ENCODE measurements around the gene LHX3. TPM values are rescaled to one million over a fixed set of nuclear protein-coding genes. Genes with fewer than 3 reads are reported as not detected.

LHX3 gene
- total RNA-seq, 2 donors from 2014 or later = not detected

- H3K27ac ChIP-seq = no peak overlapping the region
- ATAC-seq (ENCODE audit: insufficient number of reproducible peaks, low FRiP score, low read depth) (no peak), DNase-seq (ENCODE audit: low spot score) (no peak)
- H3K4me3 ChIP-seq = no peak overlapping the region
- H3K27me3 ChIP-seq (replicated peaks; ENCODE audit: insufficient read depth) = no peaks in the 10 kb centered on the region
- TF ChIP-seq CTCF (IDR thresholded peaks at IDR 0.05) = no peak
- no peaks in the 10 kb centered on the region for H3K4me1 ChIP-seq (ENCODE audit: control insufficient read depth in 1 of 2, low read depth in 2 of 2)
- H3K9me3 ChIP-seq = no peaks in the 10 kb centered on the region
- no peaks in the 10 kb centered on the region for H3K36me3 ChIP-seq
Observed at GRCh38 chr9:136157477-136158265, 47.3 kb downstream of the LHX3 start.

GRCh38 chr9:136156209-136157120, 48.5 kb downstream of the LHX3 start:
- H3K4me1 ChIP-seq (ENCODE audit: control insufficient read depth in 1 of 2, low read depth in 2 of 2) = no peaks in the 10 kb centered on the region
- no peak overlapping the region for H3K27ac ChIP-seq
- no peak for TF ChIP-seq CTCF (IDR thresholded peaks at IDR 0.05)
- H3K27me3 ChIP-seq (replicated peaks; ENCODE audit: insufficient read depth) = no peaks in the 10 kb centered on the region
- no peaks in the 10 kb centered on the region for H3K9me3 ChIP-seq
- DNase-seq (ENCODE audit: low spot score) (no peak), ATAC-seq (ENCODE audit: insufficient number of reproducible peaks, low FRiP score, low read depth) (no peak)
- H3K4me3 ChIP-seq = no peak overlapping the region
- no peaks in the 10 kb centered on the region for H3K36me3 ChIP-seq

DNA sequence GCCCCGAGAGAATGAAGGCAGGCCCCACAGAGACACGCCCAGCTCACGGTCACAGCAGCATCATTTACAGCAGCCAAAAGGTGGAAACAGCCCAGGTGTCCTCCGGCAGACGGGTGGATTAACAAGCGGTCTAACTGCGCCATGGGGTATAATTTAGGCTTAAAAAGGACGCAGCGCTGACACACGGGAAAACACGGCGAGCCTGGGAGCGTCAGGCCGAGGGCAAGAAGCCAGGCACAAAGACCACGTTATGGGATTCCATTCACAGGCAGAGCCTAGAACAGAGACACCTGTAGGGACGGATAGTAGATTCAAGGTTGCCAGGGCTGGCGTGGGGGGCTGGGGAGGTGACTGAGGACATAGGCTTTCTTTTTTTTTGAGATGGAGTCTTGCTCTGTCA, 49.4 kb downstream of the LHX3 start:
- ATAC-seq (ENCODE audit: insufficient number of reproducible peaks, low FRiP score, low read depth) (no peak), DNase-seq (ENCODE audit: low spot score) (no peak)
- H3K9me3 ChIP-seq = no peaks in the 10 kb centered on the region
- H3K4me3 ChIP-seq = no peak overlapping the region
- no peaks in the 10 kb centered on the region for H3K36me3 ChIP-seq
- H3K27ac ChIP-seq = no peak overlapping the region
- no peaks in the 10 kb centered on the region for H3K4me1 ChIP-seq (ENCODE audit: control insufficient read depth in 1 of 2, low read depth in 2 of 2)
- TF ChIP-seq CTCF (IDR thresholded peaks at IDR 0.05) = no peak
- no peaks in the 10 kb centered on the region for H3K27me3 ChIP-seq (replicated peaks; ENCODE audit: insufficient read depth)

DNA sequence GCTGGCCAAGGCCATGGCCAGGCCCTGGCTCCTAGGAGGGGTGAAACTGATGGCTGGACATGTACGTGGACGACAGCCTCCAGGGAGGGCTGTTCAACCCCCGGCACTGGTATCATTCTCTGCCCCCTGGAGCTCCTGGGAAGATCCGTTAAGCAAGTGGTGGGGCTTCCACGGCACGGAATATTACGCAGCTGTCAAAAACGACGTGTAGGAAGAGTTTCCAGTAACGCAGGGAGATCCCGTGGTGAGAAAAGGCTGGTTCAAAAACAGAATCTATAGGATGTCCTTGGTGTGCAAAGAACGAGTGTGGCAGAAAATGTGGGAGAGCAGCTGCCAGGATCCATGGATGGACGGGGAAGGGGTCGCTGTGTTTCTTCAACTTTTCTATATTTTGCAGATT, 50.0 kb downstream of the LHX3 start:
- Histone ChIP-seq H3K27ac (no peak overlapping the region), H3K4me1 (ENCODE audit: control insufficient read depth in 1 of 2, low read depth in 2 of 2) (no peaks in the 10 kb centered on the region), H3K4me3 (no peak overlapping the region), H3K27me3 (replicated peaks; ENCODE audit: insufficient read depth) (no peaks in the 10 kb centered on the region), H3K9me3 (no peaks in the 10 kb centered on the region), H3K36me3 (no peaks in the 10 kb centered on the region)
- ATAC-seq (ENCODE audit: insufficient number of reproducible peaks, low FRiP score, low read depth) (no peak), DNase-seq (ENCODE audit: low spot score) (no peak)
- no peak for TF ChIP-seq CTCF (IDR thresholded peaks at IDR 0.05)

GRCh38 chr9:136153381-136154065, 51.4 kb downstream of the LHX3 start:
- ATAC-seq (ENCODE audit: insufficient number of reproducible peaks, low FRiP score, low read depth) (no peak), DNase-seq (ENCODE audit: low spot score) (no peak)
- no peaks in the 10 kb centered on the region for H3K27me3 ChIP-seq (replicated peaks; ENCODE audit: insufficient read depth)
- no peaks in the 10 kb centered on the region for H3K36me3 ChIP-seq
- H3K4me1 ChIP-seq (ENCODE audit: control insufficient read depth in 1 of 2, low read depth in 2 of 2) = no peaks in the 10 kb centered on the region
- no peak overlapping the region for H3K4me3 ChIP-seq
- no peak overlapping the region for H3K27ac ChIP-seq
- no peak for TF ChIP-seq CTCF (IDR thresholded peaks at IDR 0.05)
- no peaks in the 10 kb centered on the region for H3K9me3 ChIP-seq
